GM12872 (cell line): ENCODE results near the gene MAPK4.

Experiments used
- TF ChIP-seq, protein P1 (sequence below): IDR thresholded peaks from 3 replicates; pipeline ENCODE4 v1.5.1; 2011; ENCODE audit warnings: low read depth, mild to moderate bottlenecking, low read length, moderate library complexity; ENCODE audit not compliant: insufficient read depth

Gene MAPK4

DNA sequence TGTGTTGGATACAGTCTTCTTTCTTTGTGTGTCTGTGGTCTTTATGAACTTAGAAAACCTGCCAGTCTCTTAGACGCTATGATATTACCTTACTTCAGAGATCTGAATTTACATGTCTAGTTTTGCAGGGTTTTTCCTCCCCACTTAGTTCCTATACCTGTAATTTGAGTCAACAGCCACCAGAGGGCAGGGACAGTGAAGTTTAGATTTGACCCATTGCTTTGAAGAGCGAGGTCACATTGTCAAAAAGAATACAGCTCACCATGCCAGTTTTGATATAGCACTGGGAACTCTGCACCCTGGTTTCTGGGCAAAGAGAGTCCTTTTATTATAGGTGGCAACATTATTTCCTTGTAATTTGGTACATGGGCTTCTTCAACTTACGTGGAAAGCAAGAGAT is 102.3 kb downstream of the MAPK4 start:
- TF ChIP-seq, protein P1, sequence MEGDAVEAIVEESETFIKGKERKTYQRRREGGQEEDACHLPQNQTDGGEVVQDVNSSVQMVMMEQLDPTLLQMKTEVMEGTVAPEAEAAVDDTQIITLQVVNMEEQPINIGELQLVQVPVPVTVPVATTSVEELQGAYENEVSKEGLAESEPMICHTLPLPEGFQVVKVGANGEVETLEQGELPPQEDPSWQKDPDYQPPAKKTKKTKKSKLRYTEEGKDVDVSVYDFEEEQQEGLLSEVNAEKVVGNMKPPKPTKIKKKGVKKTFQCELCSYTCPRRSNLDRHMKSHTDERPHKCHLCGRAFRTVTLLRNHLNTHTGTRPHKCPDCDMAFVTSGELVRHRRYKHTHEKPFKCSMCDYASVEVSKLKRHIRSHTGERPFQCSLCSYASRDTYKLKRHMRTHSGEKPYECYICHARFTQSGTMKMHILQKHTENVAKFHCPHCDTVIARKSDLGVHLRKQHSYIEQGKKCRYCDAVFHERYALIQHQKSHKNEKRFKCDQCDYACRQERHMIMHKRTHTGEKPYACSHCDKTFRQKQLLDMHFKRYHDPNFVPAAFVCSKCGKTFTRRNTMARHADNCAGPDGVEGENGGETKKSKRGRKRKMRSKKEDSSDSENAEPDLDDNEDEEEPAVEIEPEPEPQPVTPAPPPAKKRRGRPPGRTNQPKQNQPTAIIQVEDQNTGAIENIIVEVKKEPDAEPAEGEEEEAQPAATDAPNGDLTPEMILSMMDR, result peak; percentile 63

DNA sequence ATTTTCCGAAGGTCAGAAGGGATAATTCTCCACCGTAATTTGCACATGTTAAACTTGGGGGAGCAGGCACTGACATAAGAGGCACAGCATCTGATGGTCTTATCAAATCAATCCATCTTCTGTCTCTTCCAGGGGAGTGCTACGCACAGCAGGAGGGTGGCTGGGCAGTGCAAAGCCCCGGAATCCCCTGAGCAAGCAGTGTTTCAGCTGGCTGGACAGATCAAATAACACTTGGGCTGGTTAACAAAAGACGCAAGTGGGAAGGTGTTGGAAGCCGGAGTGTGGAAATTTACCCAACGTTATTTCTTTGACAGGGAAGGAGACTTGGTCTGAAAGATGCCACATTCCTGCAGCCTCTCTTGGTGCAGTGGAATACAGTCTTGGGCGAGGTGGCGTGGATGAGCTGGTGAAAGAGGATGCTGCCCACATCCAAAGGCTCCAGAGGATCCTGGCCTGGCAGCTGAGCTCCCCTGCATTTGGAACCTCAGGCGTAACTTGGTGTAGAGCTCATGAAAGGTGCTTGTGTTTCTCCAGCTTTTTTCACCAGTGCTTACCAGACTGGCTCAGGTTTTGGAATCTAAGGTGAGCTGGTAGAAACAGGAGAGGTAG is 103.0 kb downstream of the MAPK4 start:
- TF ChIP-seq, protein P1, result no peak

DNA sequence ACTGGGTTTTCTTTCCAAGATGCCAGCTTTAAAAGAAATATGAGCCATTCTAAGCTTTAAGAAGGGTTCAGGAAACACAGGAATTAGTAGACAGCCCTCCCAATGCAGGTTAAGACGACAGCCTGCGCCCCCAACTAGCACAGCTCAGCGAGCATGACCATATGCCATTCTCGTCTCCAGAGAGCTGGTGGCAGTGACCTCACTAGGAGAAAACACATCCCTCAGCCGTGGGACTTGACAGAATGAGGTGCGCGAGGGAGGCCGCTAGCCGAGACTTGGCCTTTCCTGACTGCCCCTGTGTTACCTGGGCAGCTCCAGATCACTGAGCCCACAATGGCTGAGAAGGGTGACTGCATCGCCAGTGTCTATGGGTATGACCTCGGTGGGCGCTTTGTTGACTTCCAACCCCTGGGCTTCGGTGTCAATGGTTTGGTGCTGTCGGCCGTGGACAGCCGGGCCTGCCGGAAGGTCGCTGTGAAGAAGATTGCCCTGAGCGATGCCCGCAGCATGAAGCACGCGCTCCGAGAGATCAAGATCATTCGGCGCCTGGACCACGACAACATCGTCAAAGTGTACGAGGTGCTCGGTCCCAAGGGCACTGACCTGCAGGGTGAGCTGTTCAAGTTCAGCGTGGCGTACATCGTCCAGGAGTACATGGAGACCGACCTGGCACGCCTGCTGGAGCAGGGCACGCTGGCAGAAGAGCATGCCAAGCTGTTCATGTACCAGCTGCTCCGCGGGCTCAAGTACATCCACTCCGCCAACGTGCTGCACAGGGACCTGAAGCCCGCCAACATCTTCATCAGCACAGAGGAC is 103.9 kb downstream of the MAPK4 start:
- TF ChIP-seq, protein P1, result no peak

DNA sequence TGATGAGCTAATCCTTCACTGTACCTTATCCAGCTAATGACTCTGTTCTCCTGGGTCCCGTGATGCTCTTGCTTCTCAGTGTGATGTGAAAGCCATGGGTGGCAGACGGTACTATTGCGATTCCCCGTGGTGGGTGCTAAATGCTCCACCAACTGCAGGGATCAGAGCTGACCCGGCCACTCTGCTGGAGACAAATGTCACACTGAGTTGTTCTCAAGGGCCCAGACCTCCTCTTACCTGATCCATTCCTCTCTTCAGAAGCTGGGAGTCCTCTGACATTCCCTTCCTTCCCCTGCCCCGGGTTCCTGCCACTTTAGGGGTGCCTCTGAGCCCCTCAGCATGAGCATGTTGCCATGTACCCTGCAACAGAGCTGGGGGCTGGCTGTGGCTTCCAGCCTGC is 105.1 kb downstream of the MAPK4 start:
- TF ChIP-seq, protein P1, result no peak

DNA sequence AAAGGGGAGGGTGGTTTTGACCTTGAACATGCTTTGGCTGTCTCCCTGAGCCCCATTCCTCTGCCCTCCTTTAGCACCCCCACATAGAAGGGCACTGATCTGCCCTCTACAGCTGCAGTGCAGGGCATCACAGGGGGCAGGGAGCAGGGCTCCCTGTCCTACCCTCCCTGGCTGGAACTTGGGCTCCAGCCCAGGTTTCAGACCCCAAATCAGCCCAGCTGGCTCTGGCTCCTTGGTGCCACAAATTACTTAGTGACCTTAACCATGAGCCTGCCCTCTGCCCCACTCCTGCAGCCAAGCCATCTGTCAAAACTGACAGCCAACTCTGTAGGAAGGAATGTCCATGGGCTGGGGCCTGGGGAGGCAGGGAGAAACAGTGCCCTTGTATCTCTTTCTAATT is 105.6 kb downstream of the MAPK4 start:
- TF ChIP-seq, protein P1, result no peak

DNA sequence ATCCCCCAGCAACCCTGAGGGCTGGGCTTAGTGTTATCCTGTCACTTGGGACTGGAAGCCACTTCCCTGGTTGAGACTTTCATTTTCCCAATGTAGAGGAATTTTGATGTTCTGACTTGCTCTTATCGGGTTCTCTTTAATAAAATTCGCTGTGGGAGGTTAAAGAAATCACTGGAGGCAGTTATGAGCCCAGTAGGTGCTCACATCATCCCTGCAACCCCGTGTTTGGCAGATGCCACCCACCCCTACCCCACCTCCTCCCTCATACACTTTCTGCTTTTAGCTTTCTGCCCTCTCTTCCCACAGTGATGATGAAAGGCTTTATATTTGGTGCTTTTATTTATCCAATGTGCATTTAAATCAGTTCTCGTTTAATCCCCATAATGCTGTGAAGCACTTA is 106.6 kb downstream of the MAPK4 start:
- TF ChIP-seq, protein P1, result no peak

DNA sequence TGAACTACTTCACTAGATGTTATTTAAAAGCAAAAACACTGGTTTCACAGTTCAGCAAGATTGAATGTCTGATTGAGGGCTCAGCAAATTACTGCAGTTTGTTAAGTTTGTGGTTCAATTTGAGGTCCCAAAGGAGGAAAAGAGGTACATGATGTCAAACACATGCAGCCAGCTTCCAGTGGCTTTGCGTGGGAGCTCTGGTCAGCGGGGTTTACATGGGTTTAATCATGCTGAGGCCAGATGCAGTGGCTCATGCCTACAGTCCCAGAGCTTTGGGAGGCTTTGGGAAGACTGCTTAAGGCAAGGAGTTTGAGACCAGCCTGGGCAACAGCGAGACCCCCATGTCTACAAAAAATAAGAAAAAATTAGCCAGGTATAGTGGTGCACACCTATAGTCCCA is 111.5 kb downstream of the MAPK4 start:
- TF ChIP-seq, protein P1, result no peak
